GM12878 (cell line): ENCODE data around the gene PTGS1. TPM values are rescaled to one million over a fixed set of nuclear protein-coding genes. Genes with fewer than 3 reads are reported as not detected.

ENCODE experiments used
- ATAC-seq: fragments of 200-7000 bp; cut with Tn5 transposase; 3 replicates; pipeline ENCODE4 v1.9.1; 2020; ENCODE audit warnings: mild to moderate bottlenecking, moderate library complexity
- BruUV-seq: library from RNA; stranded (reverse); fragments of 400-500 nt; replicated peaks from 2 replicates; lab custom pipeline; 2021; lab: Mats Ljungman, UMichigan
- CTCF ChIA-PET: fragments of 300-600 bp; sonication (Branson Sonifier 250); formaldehyde crosslinking; extraction: SDS; loops from one replicate; lab custom pipeline; 2021; ENCODE audit warnings: inconsistent platforms; lab: Yijun Ruan, JAX
- POLR2A ChIA-PET: fragments of 350-600 bp; formaldehyde crosslinking; extraction: SDS; loops from one replicate; lab custom pipeline; 2021; ENCODE audit warnings: inconsistent platforms; lab: Charles Lee
- RAD21 ChIA-PET: fragments of 300-600 bp; sonication (Branson Sonifier 250); formaldehyde crosslinking; loops from one replicate; lab custom pipeline; 2023; ENCODE audit warnings: antibody characterized with exemption; ENCODE audit not compliant: unreplicated experiment; lab: Charles Lee
- SMC1A ChIA-PET: fragments of 300-600 bp; sonication (Branson Sonifier 250); formaldehyde crosslinking; loops from one replicate; lab custom pipeline; 2023; ENCODE audit not compliant: unreplicated experiment, uncharacterized antibody; lab: Charles Lee
- DNase-seq: peaks from one replicate; pipeline ENCODE4 v3.0.0-alpha.2; 2011; ENCODE audit warnings: low read depth, low spot score
- FAIRE-seq: peaks from 3 replicates; lab custom pipeline; 2011; peaks lifted over from hg19 to GRCh38; lab: Jason Lieb, UNC
- H2AFZ ChIP-seq: 2 replicates; pipeline ENCODE4 v1.6.0; 2011; ENCODE audit warnings: low read depth, low read length, control low read depth; ENCODE audit not compliant: control insufficient read depth
- H3K27ac ChIP-seq: 2 replicates; pipeline ENCODE4 v1.5.1; 2011; ENCODE audit warnings: control low read depth; ENCODE audit not compliant: control insufficient read depth, insufficient read depth
- H3K27me3 ChIP-seq, 2 experiments: replicated peaks in 1 of 2; 2 replicates each; pipeline versions ENCODE4 v1.6.0 to v1.6.1; 2011; ENCODE audit warnings: low read length in 1 of 2; ENCODE audit not compliant: control insufficient read depth in 2 of 2, insufficient read depth in 2 of 2
- H3K36me3 ChIP-seq, 2 experiments: 2 replicates each; pipeline ENCODE4 v1.5.1; 2011; ENCODE audit warnings: low read length in 1 of 2; ENCODE audit not compliant: control insufficient read depth in 2 of 2, insufficient read depth in 2 of 2
- H3K4me1 ChIP-seq: 2 replicates; pipeline ENCODE4 v1.6.1; 2011; ENCODE audit warnings: mild to moderate bottlenecking, low read length, moderate library complexity, mixed read lengths; ENCODE audit not compliant: control insufficient read depth, insufficient read depth
- H3K4me2 ChIP-seq: 2 replicates; pipeline ENCODE4 v1.6.0; 2011; ENCODE audit warnings: control low read depth; ENCODE audit not compliant: control insufficient read depth, insufficient read depth
- H3K4me3 ChIP-seq: fragments of 200-600 bp; sonication (generic); 2 replicates; pipeline ENCODE4 v1.5.1; 2016
- H3K79me2 ChIP-seq: 2 replicates; pipeline ENCODE4 v1.6.0; 2011; ENCODE audit warnings: low read length; ENCODE audit not compliant: control insufficient read depth, insufficient read depth
- H3K9ac ChIP-seq: 2 replicates; pipeline ENCODE4 v1.8.0; 2011; ENCODE audit warnings: low read length, control low read depth, mixed read lengths; ENCODE audit not compliant: control insufficient read depth, insufficient read depth
- H3K9me3 ChIP-seq: replicated peaks from 3 replicates; pipeline ENCODE4 v1.5.1; 2011; ENCODE audit warnings: mild to moderate bottlenecking, low read length; ENCODE audit not compliant: control insufficient read depth, insufficient read depth
- H4K20me1 ChIP-seq: 2 replicates; pipeline ENCODE4 v1.6.0; 2011; ENCODE audit not compliant: control insufficient read depth, insufficient read depth
- CBFB ChIP-seq: IDR thresholded peaks from 2 replicates; pipeline ENCODE4 v1.6.1; 2016; ENCODE audit warnings: antibody characterized with exemption, low read depth
- ESRRA ChIP-seq: IDR thresholded peaks from 2 replicates; pipeline ENCODE4 v1.6.1; 2012; ENCODE audit warnings: mild to moderate bottlenecking, low read length, improper control_type of control experiment
- GABPA ChIP-seq: IDR thresholded peaks from 2 replicates; pipeline ENCODE4 v1.6.1; 2014; ENCODE audit warnings: antibody characterized with exemption, low read depth, mild to moderate bottlenecking, inconsistent platforms
- KLF5 ChIP-seq: fragments of 450-650 bp; IDR thresholded peaks from 2 replicates; pipeline ENCODE4 v1.6.1; 2014; ENCODE audit warnings: mild to moderate bottlenecking; ENCODE audit not compliant: partially characterized antibody
- MYC ChIP-seq: IDR thresholded peaks from 2 replicates; pipeline ENCODE4 v1.6.1; 2011; ENCODE audit warnings: mild to moderate bottlenecking, low read length, moderate library complexity, inconsistent platforms; ENCODE audit not compliant: insufficient read depth, insufficient replicate concordance, insufficient read length, severe bottlenecking
- SIX5 ChIP-seq: IDR thresholded peaks from 2 replicates; pipeline ENCODE4 v1.6.1; 2011; ENCODE audit warnings: mild to moderate bottlenecking, low read depth, low read length, moderate library complexity; ENCODE audit not compliant: severe bottlenecking
- YBX1 ChIP-seq: fragments of 450-650 bp; IDR thresholded peaks from 2 replicates; pipeline ENCODE4 v1.6.1; 2016; ENCODE audit warnings: antibody characterized with exemption
- YY1 ChIP-seq: IDR thresholded peaks from 2 replicates; pipeline ENCODE4 v1.6.1; 2011; ENCODE audit warnings: low read depth, mild to moderate bottlenecking, low read length
- WGBS: methylation state at CpG from one replicate; pipeline ENCODE4 v1.1.6; 2016; ENCODE audit warnings: low lambda C conversion rate; ENCODE audit not compliant: insufficient replicate concordance, insufficient coverage; ENCODE audit errors: missing lambda C conversion rate; 5-methylcytosine and 5-hydroxymethylcytosine counted together
- in situ Hi-C: fragments of 300-500 bp; cut with MboI; formaldehyde crosslinking; loops from 9 replicates; pipeline ENCODE4 v1.14.3; 2018; ENCODE audit warnings: mixed read lengths
- intact Hi-C: fragments of 100-400 bp; cut with micrococcal nuclease; formaldehyde crosslinking; loops from one replicate; pipeline ENCODE4 v1.14.2; 2022; ENCODE audit not compliant: unreplicated experiment
- polyA plus RNA-seq, 11 experiments: library from polyadenylated mRNA; depleted of rRNA in 4 of 11; unstranded in 6 of 11; stranded (reverse) in 5 of 11; fragments of >200 nt; fragmentation: Nextera tagmentation in 4 of 11; fragmentation: Illumina TruSeq in 1 of 11; extraction: Ambion mirVana in 4 of 11; extraction: Trizol in 1 of 11; gene quantifications; 1 replicate in 1 of 11; 2 replicates in 10 of 11; pipeline versions ENCODE4 v1.2.1 to v1.2.3, GENCODE V29; 2011 to 2016; ENCODE audit warnings: inconsistent platforms in 2 of 11, missing spikeins in 2 of 11, low read depth in 1 of 11
- total RNA-seq, 4 experiments: library from RNA; depleted of rRNA in 3 of 4; stranded (reverse); fragments of >200 nt in 3 of 4; fragmentation: Illumina TruSeq in 1 of 4; extraction: Trizol in 1 of 4; gene quantifications; 2 replicates each; pipeline versions ENCODE4 v1.2.1 to v1.2.3, GENCODE V29; 2013 to 2021
- TF ChIP-seq, protein P1 (sequence below): fragments of 450-650 bp; IDR thresholded peaks from 2 replicates; pipeline ENCODE4 v1.6.1; 2014; ENCODE audit warnings: mild to moderate bottlenecking
- TF ChIP-seq, protein P2 (sequence below): IDR thresholded peaks from 2 replicates; pipeline ENCODE4 v1.6.1; 2011; ENCODE audit warnings: mild to moderate bottlenecking, low read depth, low read length, moderate library complexity; ENCODE audit not compliant: insufficient replicate concordance
- TF ChIP-seq, protein P3 (sequence below): IDR thresholded peaks from 2 replicates; pipeline ENCODE4 v1.6.1; 2011; ENCODE audit warnings: borderline replicate concordance, low read depth, mild to moderate bottlenecking, moderate library complexity, low read length; ENCODE audit not compliant: insufficient read depth, poor library complexity, severe bottlenecking
- TF ChIP-seq, protein P4 (sequence below): fragments of 450-650 bp; IDR thresholded peaks from 2 replicates; pipeline ENCODE4 v1.6.1; 2017; ENCODE audit warnings: mild to moderate bottlenecking

The PTGS1 gene
- total and polyA plus RNA-seq, 10 of the 15 experiments (the other 5 are each of a cell fraction or from before 2014, with no cell fraction given): 0.16 to 2.8 (median 0.96) TPM

DNA sequence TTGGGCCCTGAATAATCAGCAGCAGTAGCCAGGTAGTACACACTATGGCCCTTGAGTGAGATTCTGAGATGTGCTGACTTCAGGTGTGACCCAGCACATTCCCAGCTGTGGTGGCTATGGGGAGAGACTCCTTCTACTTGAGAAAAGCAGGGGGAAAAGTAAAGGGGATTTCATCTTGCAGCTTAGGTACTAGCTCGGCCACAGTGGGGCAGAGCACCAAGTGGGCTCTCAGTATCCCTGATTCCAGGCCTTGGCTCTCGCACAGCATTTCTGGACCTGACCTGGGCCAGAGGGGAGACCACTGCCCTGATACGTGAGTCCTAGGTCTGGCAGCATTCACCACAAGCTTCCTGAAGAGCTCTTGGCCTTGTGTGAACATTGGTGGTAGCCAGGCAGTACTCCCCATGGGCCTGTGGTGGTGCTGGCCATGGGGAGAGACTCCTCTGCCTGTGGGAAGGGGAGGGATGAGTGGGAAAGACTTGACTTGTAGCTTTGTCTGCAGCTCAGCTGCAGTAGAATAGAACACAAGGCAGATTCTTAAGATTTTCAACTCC, 27.6 kb downstream of the PTGS1 start:
- WGBS: 33% methylated on average over 3 of the region's 3 CpGs
- Histone ChIP-seq H4K20me1 (no peaks in the 10 kb centered on the region), H3K4me3 (no peak overlapping the region), H3K79me2 (no peaks in the 10 kb centered on the region), H3K27me3 (no peaks in the 10 kb centered on the region), H3K4me1 (no peaks in the 10 kb centered on the region), H3K27ac (no peak overlapping the region), H2AFZ (no peak overlapping the region), H3K9me3 (no peaks in the 10 kb centered on the region), H3K4me2 (no peak overlapping the region), H3K9ac (no peak overlapping the region), H3K36me3 (no peaks in the 10 kb centered on the region)
- FAIRE-seq (no peak), ATAC-seq (no peak), DNase-seq (no peak)
- SMC1A ChIA-PET: no interaction called here
- in situ Hi-C loops: no loop called here
- RAD21 ChIA-PET: no interaction called here
- no TSS peak for BruUV-seq
- TF ChIP-seq ESRRA: no peak
- CTCF ChIA-PET: no interaction called here
- intact Hi-C loops: no loop called here
- POLR2A ChIA-PET: no interaction called here

DNA sequence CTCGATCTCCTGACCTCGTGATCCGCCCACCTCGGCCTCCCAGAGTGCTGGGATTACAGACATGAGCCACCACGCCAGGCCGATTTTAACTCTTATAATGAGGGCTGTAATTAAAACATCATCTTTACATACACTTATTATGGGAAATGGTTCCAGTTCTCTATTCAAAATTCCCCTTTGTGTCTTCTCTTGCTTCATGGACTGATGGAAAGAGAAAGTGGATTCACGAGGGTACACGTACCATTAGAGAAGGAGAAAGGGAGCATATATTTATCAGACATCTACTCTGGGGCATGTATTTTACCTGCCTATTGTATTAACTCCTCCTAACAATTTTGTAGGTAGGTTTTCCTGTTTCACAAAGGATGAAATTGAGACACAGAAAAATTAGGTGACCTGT, 31.1 kb downstream of the PTGS1 start:
- DNase-seq: no peak
- H4K20me1 ChIP-seq: no peaks in the 10 kb centered on the region
- H3K27me3 ChIP-seq: no peaks in the 10 kb centered on the region
- H3K4me1 ChIP-seq: no peaks in the 10 kb centered on the region
- no peak overlapping the region for H2AFZ ChIP-seq
- BruUV-seq: no TSS peak
- WGBS: 61% methylated on average over 8 of the region's 8 CpGs
- FAIRE-seq: no peak
- no peaks in the 10 kb centered on the region; the same call in 2 of the 3 replicates for H3K9me3 ChIP-seq
- H3K4me3 ChIP-seq: no peak overlapping the region
- H3K79me2 ChIP-seq: no peaks in the 10 kb centered on the region
- in situ Hi-C loops: no loop called here
- no peak overlapping the region for H3K4me2 ChIP-seq
- ChIA-PET POLR2A (no interaction called here), RAD21 (no interaction called here), CTCF (no interaction called here), SMC1A (interaction anchor here (0.6 kb wide), 1 partner anchor 295 kb away, joined by 3 read pairs; no protein-coding TSS in a partner anchor)
- H3K27ac ChIP-seq: no peak overlapping the region
- H3K36me3 ChIP-seq: no peaks in the 10 kb centered on the region
- TF ChIP-seq, protein P1, sequence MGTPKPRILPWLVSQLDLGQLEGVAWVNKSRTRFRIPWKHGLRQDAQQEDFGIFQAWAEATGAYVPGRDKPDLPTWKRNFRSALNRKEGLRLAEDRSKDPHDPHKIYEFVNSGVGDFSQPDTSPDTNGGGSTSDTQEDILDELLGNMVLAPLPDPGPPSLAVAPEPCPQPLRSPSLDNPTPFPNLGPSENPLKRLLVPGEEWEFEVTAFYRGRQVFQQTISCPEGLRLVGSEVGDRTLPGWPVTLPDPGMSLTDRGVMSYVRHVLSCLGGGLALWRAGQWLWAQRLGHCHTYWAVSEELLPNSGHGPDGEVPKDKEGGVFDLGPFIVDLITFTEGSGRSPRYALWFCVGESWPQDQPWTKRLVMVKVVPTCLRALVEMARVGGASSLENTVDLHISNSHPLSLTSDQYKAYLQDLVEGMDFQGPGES: no peak
- no peak for TF ChIP-seq MYC
- TF ChIP-seq YY1: no peak
- TF ChIP-seq, protein P2, sequence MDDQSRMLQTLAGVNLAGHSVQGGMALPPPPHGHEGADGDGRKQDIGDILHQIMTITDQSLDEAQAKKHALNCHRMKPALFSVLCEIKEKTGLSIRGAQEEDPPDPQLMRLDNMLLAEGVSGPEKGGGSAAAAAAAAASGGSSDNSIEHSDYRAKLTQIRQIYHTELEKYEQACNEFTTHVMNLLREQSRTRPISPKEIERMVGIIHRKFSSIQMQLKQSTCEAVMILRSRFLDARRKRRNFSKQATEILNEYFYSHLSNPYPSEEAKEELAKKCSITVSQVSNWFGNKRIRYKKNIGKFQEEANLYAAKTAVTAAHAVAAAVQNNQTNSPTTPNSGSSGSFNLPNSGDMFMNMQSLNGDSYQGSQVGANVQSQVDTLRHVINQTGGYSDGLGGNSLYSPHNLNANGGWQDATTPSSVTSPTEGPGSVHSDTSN: no peak
- TF ChIP-seq, protein P3, sequence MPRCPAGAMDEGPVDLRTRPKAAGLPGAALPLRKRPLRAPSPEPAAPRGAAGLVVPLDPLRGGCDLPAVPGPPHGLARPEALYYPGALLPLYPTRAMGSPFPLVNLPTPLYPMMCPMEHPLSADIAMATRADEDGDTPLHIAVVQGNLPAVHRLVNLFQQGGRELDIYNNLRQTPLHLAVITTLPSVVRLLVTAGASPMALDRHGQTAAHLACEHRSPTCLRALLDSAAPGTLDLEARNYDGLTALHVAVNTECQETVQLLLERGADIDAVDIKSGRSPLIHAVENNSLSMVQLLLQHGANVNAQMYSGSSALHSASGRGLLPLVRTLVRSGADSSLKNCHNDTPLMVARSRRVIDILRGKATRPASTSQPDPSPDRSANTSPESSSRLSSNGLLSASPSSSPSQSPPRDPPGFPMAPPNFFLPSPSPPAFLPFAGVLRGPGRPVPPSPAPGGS: no peak
- TF ChIP-seq KLF5: no peak
- no peak for TF ChIP-seq YBX1
- TF ChIP-seq CBFB: no peak
- no peak for TF ChIP-seq SIX5
- TF ChIP-seq, protein P4, sequence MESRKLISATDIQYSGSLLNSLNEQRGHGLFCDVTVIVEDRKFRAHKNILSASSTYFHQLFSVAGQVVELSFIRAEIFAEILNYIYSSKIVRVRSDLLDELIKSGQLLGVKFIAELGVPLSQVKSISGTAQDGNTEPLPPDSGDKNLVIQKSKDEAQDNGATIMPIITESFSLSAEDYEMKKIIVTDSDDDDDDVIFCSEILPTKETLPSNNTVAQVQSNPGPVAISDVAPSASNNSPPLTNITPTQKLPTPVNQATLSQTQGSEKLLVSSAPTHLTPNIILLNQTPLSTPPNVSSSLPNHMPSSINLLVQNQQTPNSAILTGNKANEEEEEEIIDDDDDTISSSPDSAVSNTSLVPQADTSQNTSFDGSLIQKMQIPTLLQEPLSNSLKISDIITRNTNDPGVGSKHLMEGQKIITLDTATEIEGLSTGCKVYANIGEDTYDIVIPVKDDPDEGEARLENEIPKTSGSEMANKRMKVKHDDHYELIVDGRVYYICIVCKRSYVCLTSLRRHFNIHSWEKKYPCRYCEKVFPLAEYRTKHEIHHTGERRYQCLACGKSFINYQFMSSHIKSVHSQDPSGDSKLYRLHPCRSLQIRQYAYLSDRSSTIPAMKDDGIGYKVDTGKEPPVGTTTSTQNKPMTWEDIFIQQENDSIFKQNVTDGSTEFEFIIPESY: no peak
- TF ChIP-seq GABPA: no peak
- no peak for ATAC-seq
- H3K9ac ChIP-seq: no peak overlapping the region
- intact Hi-C loops: no loop called here
